Measurements from ENCODE around the gene IMMP2L.

The IMMP2L gene

DNA sequence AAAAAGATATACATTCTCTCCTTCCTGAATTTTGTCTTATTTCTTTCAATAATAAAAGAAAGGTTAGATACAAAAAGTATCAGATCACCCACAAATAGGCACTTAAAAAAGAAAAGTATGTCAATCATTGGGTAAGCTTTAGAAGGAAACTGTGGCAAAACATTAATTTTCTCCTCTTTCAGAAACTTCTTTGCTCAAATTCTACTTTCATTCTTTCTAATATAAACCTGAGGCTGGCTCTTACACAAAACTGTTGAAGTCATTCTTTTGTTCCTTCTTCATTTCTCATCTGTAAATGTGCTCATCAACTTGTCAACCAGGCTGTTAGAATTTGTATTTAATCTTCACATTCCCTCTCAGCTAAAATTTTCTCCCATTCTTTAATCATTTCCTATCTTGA is 346.7 kb downstream of the IMMP2L start:
- H3K9ac ChIP-seq (ENCODE audit: low read length), result no peak overlapping the region
- no peaks in the 10 kb centered on the region for H3K4me1 ChIP-seq (ENCODE audit: control insufficient read depth, insufficient read depth, low read length)
- no peaks in the 10 kb centered on the region for H3K36me3 ChIP-seq (ENCODE audit: control insufficient read depth, insufficient read depth, low read length)
- no peak overlapping the region for H3K4me3 ChIP-seq (ENCODE audit: low read depth, low read length)
- H3K27ac ChIP-seq (ENCODE audit: low read depth, low read length), result no peak overlapping the region
- H3K27me3 ChIP-seq (ENCODE audit: control insufficient read depth, insufficient read depth, low read length), result no peaks in the 10 kb centered on the region
- H3K9me3 ChIP-seq (ENCODE audit: control insufficient read depth, insufficient read depth, low read depth, low read length), result no peaks in the 10 kb centered on the region; the same call in 1 of the 2 replicates

DNA sequence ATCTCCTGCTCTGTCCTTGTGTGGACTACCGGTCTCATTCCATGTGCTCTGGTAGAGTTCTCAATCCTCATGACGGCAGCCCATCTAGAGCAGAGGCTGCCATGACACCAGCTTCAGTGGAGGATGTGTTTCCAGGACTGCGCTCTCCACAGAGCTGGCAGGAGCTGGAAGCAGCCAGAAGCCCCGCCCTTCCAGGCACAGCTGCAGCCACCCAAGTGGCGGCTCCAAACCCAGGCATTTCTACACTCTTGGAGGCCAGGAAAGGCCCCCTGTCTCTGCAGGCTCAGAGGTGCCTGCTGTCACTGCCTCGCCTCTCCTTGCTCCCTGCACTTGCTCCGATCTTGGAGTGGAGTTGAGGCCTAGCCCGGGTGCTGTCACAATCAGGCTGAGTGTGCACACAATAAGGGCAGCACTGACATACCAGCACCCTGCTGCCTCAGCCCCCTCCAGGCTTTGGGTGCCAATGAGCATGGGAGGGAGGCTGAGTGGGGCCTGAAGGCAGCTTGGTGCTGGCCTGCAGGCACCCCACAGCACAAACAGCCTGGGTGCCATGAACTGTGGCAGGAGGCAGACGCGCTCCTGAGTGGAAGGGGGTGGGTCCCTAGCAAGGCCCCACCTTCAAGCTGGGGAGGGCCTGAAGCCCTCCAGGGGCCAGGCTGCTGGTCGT is 349.3 kb downstream of the IMMP2L start:
- no peaks in the 10 kb centered on the region for H3K27me3 ChIP-seq (ENCODE audit: control insufficient read depth, insufficient read depth, low read length)
- H3K4me3 ChIP-seq (ENCODE audit: low read depth, low read length), result no peak overlapping the region
- H3K27ac ChIP-seq (ENCODE audit: low read depth, low read length), result no peak overlapping the region

DNA sequence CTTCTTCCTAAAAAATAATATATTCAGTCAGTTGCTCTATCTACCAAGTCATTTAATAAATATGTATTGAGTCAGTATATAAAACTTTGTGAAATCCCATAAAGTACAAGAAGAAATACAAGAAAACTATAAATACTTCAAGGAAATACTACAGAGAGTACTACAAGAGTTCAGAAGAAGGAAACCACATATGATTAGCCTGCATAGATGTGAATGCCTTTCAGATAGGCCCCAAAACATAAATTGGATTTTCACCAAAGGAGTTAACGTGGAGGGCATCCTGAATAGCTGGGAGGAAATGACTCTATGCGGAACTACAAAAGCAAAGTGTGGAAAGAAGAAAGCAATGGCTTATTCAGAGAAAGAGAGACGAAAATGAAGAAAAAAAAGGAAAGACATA is 351.3 kb downstream of the IMMP2L start:
- Histone ChIP-seq H3K9me3 (ENCODE audit: control insufficient read depth, insufficient read depth, low read depth, low read length) (no peaks in the 10 kb centered on the region; the same call in 1 of the 2 replicates), H3K27me3 (ENCODE audit: control insufficient read depth, insufficient read depth, low read length) (no peaks in the 10 kb centered on the region), H3K4me3 (ENCODE audit: low read depth, low read length) (no peak overlapping the region), H3K27ac (ENCODE audit: low read depth, low read length) (no peak overlapping the region), H3K9ac (ENCODE audit: low read length) (no peak overlapping the region), H3K4me1 (ENCODE audit: control insufficient read depth, insufficient read depth, low read length) (no peaks in the 10 kb centered on the region), H3K36me3 (ENCODE audit: control insufficient read depth, insufficient read depth, low read length) (no peaks in the 10 kb centered on the region)

More for the DNA sequence above, 349.3 kb downstream of the IMMP2L start:
- Histone ChIP-seq H3K9ac (ENCODE audit: low read length) (no peak overlapping the region), H3K36me3 (ENCODE audit: control insufficient read depth, insufficient read depth, low read length) (no peaks in the 10 kb centered on the region), H3K4me1 (ENCODE audit: control insufficient read depth, insufficient read depth, low read length) (no peaks in the 10 kb centered on the region), H3K9me3 (ENCODE audit: control insufficient read depth, insufficient read depth, low read depth, low read length) (no peaks in the 10 kb centered on the region; the same call in 1 of the 2 replicates)

- H3K27ac ChIP-seq (ENCODE audit: low read depth, low read length), result no peak overlapping the region
Measured at GRCh38 chr7:111210043-111210442, 352.2 kb downstream of the IMMP2L start.

GRCh38 chr7:111205251-111205650 is 357.0 kb downstream of the IMMP2L start:
- Histone ChIP-seq H3K9me3 (ENCODE audit: control insufficient read depth, insufficient read depth, low read depth, low read length) (no peaks in the 10 kb centered on the region), H3K36me3 (ENCODE audit: control insufficient read depth, insufficient read depth, low read length) (no peaks in the 10 kb centered on the region), H3K4me3 (ENCODE audit: low read depth, low read length) (no peak overlapping the region), H3K9ac (ENCODE audit: low read length) (no peak overlapping the region), H3K27ac (ENCODE audit: low read depth, low read length) (no peak overlapping the region), H3K27me3 (ENCODE audit: control insufficient read depth, insufficient read depth, low read length) (no peaks in the 10 kb centered on the region), H3K4me1 (ENCODE audit: control insufficient read depth, insufficient read depth, low read length) (no peaks in the 10 kb centered on the region)

More at GRCh38 chr7:111210043-111210442, 352.2 kb downstream of the IMMP2L start:
- Histone ChIP-seq H3K4me3 (ENCODE audit: low read depth, low read length) (no peak overlapping the region), H3K27me3 (ENCODE audit: control insufficient read depth, insufficient read depth, low read length) (no peaks in the 10 kb centered on the region), H3K36me3 (ENCODE audit: control insufficient read depth, insufficient read depth, low read length) (no peaks in the 10 kb centered on the region), H3K4me1 (ENCODE audit: control insufficient read depth, insufficient read depth, low read length) (no peaks in the 10 kb centered on the region), H3K9ac (ENCODE audit: low read length) (no peak overlapping the region), H3K9me3 (ENCODE audit: control insufficient read depth, insufficient read depth, low read depth, low read length) (no peaks in the 10 kb centered on the region; the same call in 1 of the 2 replicates)

GRCh38 chr7:111202321-111202720 is 360.0 kb downstream of the IMMP2L start:
- Histone ChIP-seq H3K27ac (ENCODE audit: low read depth, low read length) (no peak overlapping the region), H3K9ac (ENCODE audit: low read length) (no peak overlapping the region), H3K4me3 (ENCODE audit: low read depth, low read length) (no peak overlapping the region), H3K9me3 (ENCODE audit: control insufficient read depth, insufficient read depth, low read depth, low read length) (no peaks in the 10 kb centered on the region), H3K27me3 (ENCODE audit: control insufficient read depth, insufficient read depth, low read length) (no peaks in the 10 kb centered on the region), H3K36me3 (ENCODE audit: control insufficient read depth, insufficient read depth, low read length) (no peaks in the 10 kb centered on the region), H3K4me1 (ENCODE audit: control insufficient read depth, insufficient read depth, low read length) (no peaks in the 10 kb centered on the region)

DNA sequence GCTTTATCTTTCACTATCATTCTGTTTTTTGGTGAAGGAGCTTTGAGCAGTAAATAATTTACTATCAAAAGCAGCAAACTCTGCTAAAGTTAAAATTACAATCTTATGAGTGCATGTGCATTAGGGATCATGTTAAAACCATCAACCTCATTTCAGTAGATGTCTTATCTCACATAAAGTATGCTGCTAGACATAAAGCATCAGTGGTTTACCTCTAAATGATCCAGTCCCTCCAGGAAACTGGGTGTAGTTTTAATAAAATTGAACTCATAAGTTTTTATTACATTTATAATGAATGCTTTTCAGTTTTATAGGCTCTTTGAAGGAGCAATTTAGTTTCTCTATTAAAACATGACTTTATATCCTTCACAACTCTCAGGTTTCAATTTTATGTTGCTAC is 362.6 kb downstream of the IMMP2L start:
- Histone ChIP-seq H3K36me3 (ENCODE audit: control insufficient read depth, insufficient read depth, low read length) (no peaks in the 10 kb centered on the region), H3K27me3 (ENCODE audit: control insufficient read depth, insufficient read depth, low read length) (no peaks in the 10 kb centered on the region)

GRCh38 chr7:111198255-111198654 is 364.0 kb downstream of the IMMP2L start:
- H3K27ac ChIP-seq (ENCODE audit: low read depth, low read length), result no peak overlapping the region
- H3K9ac ChIP-seq (ENCODE audit: low read length), result no peak overlapping the region
- no peaks in the 10 kb centered on the region for H3K36me3 ChIP-seq (ENCODE audit: control insufficient read depth, insufficient read depth, low read length)
- H3K4me3 ChIP-seq (ENCODE audit: low read depth, low read length), result no peak overlapping the region
- no peaks in the 10 kb centered on the region for H3K27me3 ChIP-seq (ENCODE audit: control insufficient read depth, insufficient read depth, low read length)
- H3K9me3 ChIP-seq (ENCODE audit: control insufficient read depth, insufficient read depth, low read depth, low read length), result no peaks in the 10 kb centered on the region
- H3K4me1 ChIP-seq (ENCODE audit: control insufficient read depth, insufficient read depth, low read length), result peaks cover 2% of the 10 kb centered on the region; the same call in 1 of the 2 replicates

More for the DNA sequence above, 362.6 kb downstream of the IMMP2L start:
- no peaks in the 10 kb centered on the region for H3K9me3 ChIP-seq (ENCODE audit: control insufficient read depth, insufficient read depth, low read depth, low read length)
- H3K27ac ChIP-seq (ENCODE audit: low read depth, low read length), result no peak overlapping the region
- no peaks in the 10 kb centered on the region for H3K4me1 ChIP-seq (ENCODE audit: control insufficient read depth, insufficient read depth, low read length)
- no peak overlapping the region for H3K4me3 ChIP-seq (ENCODE audit: low read depth, low read length)
- no peak overlapping the region for H3K9ac ChIP-seq (ENCODE audit: low read length)

GRCh38 chr7:111196655-111197054 is 365.6 kb downstream of the IMMP2L start:
- Histone ChIP-seq H3K27ac (ENCODE audit: low read depth, low read length) (no peak overlapping the region), H3K27me3 (ENCODE audit: control insufficient read depth, insufficient read depth, low read length) (no peaks in the 10 kb centered on the region), H3K36me3 (ENCODE audit: control insufficient read depth, insufficient read depth, low read length) (no peaks in the 10 kb centered on the region), H3K4me1 (ENCODE audit: control insufficient read depth, insufficient read depth, low read length) (peaks cover 11% of the 10 kb centered on the region), H3K4me3 (ENCODE audit: low read depth, low read length) (no peak overlapping the region), H3K9ac (ENCODE audit: low read length) (no peak overlapping the region), H3K9me3 (ENCODE audit: control insufficient read depth, insufficient read depth, low read depth, low read length) (no peaks in the 10 kb centered on the region)

DNA sequence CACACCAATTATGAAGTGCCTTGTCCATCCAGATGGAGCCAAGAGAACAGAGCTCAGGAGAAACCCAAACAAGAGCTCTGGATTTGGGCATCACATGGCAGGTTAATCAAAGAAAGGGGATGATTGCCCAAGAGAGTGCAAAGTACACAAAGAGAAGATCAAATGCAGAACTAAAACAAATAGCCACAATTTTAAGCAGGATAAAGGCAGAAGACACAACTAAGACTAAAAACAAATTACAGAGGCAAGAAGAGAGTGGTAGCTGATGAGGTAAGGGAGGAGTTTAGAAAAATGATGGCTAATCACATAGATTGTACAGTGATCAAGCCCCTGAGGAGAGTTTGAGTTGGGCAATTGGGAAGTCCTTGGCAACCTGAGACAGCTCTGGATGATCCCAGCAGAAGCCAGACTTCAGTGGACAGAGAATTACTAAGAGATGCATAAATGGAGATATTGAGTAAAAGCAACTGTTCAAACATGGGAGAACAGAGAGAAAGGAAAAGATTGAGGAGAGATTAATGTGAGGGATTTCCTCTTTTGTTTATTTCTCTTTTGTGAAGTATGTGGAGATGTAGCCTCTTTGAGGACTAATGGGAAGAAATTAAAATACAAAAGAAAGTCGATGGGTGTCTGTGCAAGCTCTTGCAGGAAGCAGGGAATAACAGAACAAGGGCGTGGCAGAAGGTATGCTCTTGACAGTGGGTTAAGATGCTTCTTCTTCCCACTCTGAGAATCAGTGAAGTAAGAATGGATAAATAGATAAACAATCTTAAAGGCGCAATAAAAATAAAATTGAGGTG is 369.5 kb downstream of the IMMP2L start:
- Histone ChIP-seq H3K27ac (ENCODE audit: low read depth, low read length) (no peak overlapping the region), H3K9ac (ENCODE audit: low read length) (no peak overlapping the region), H3K36me3 (ENCODE audit: control insufficient read depth, insufficient read depth, low read length) (no peaks in the 10 kb centered on the region), H3K9me3 (ENCODE audit: control insufficient read depth, insufficient read depth, low read depth, low read length) (no peaks in the 10 kb centered on the region), H3K4me1 (ENCODE audit: control insufficient read depth, insufficient read depth, low read length) (peaks cover 11% of the 10 kb centered on the region), H3K27me3 (ENCODE audit: control insufficient read depth, insufficient read depth, low read length) (no peaks in the 10 kb centered on the region), H3K4me3 (ENCODE audit: low read depth, low read length) (no peak overlapping the region)

DNA sequence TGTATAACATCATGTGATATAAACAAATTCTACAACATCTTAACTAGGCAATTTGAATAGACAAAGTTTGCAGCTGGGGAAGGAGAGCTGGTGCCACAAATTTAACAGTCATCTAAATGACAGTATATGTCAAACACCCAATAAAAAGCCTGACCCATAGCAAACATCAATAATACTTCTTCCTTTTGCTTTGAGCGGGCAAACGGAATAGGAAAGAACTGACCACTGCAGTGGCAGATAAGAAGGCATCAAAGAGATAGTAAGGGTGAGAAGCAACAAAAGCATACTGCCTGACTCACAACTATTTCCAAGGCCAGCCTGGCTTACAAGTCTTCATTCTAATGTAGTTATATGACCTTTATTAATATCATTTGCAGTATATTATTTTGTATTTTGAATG is 371.5 kb downstream of the IMMP2L start:
- Histone ChIP-seq H3K27ac (ENCODE audit: low read depth, low read length) (no peak overlapping the region), H3K36me3 (ENCODE audit: control insufficient read depth, insufficient read depth, low read length) (no peaks in the 10 kb centered on the region), H3K4me1 (ENCODE audit: control insufficient read depth, insufficient read depth, low read length) (peaks cover 11% of the 10 kb centered on the region), H3K9ac (ENCODE audit: low read length) (no peak overlapping the region), H3K9me3 (ENCODE audit: control insufficient read depth, insufficient read depth, low read depth, low read length) (no peaks in the 10 kb centered on the region), H3K27me3 (ENCODE audit: control insufficient read depth, insufficient read depth, low read length) (no peaks in the 10 kb centered on the region), H3K4me3 (ENCODE audit: low read depth, low read length) (no peak overlapping the region)

Data from HUES6 (cell line).